Endothelial cell (in vitro differentiated cells): ENCODE measurements around the gene SLC12A3. TPM values are rescaled to one million over a fixed set of nuclear protein-coding genes. Genes with fewer than 3 reads are reported as not detected.

Source experiments
- DNase-seq: peaks from one replicate; pipeline ENCODE4 v3.0.0; 2021; ENCODE audit warnings: low spot score
- H3K27ac Mint-ChIP-seq: one replicate; pipeline ENCODE4 v1.8.0; 2021; ENCODE audit warnings: mixed read lengths, inconsistent platforms; ENCODE audit not compliant: unreplicated experiment
- H3K27me3 Mint-ChIP-seq: one replicate; pipeline ENCODE4 v1.8.0; 2021; ENCODE audit warnings: mild to moderate bottlenecking, moderate library complexity, mixed read lengths, inconsistent platforms; ENCODE audit not compliant: unreplicated experiment
- H3K36me3 Mint-ChIP-seq: one replicate; pipeline ENCODE4 v1.8.0; 2021; ENCODE audit warnings: mild to moderate bottlenecking, low read depth, mixed read lengths, inconsistent platforms; ENCODE audit not compliant: unreplicated experiment
- H3K4me1 Mint-ChIP-seq: one replicate; pipeline ENCODE4 v1.8.0; 2021; ENCODE audit warnings: mild to moderate bottlenecking, mixed read lengths, inconsistent platforms; ENCODE audit not compliant: unreplicated experiment
- H3K4me3 Mint-ChIP-seq: one replicate; pipeline ENCODE4 v1.8.0; 2021; ENCODE audit warnings: mild to moderate bottlenecking, mixed read lengths, inconsistent platforms; ENCODE audit not compliant: unreplicated experiment
- H3K9me3 Mint-ChIP-seq: one replicate; pipeline ENCODE4 v1.8.0; 2021; ENCODE audit warnings: mixed read lengths, inconsistent platforms; ENCODE audit not compliant: unreplicated experiment
- total RNA-seq: library from RNA; stranded (reverse); fragmentation: NEBNext Ultra II Directional; extraction: Animal tissue kit (Norgen Biotek cat#: 25700); gene quantifications from one replicate; pipeline ENCODE4 v1.2.1, GENCODE V29; 2021; ENCODE audit not compliant: unreplicated experiment
- TF ChIP-seq, protein P1 (sequence below): fragments of 200-600 bp; sonication (generic); IDR thresholded peaks from one replicate; pipeline ENCODE4 v1.5.0; 2021; ENCODE audit warnings: antibody characterized with exemption; ENCODE audit not compliant: unreplicated experiment

Gene SLC12A3
- total RNA-seq, 1 donor from 2014 or later: not detected

DNA sequence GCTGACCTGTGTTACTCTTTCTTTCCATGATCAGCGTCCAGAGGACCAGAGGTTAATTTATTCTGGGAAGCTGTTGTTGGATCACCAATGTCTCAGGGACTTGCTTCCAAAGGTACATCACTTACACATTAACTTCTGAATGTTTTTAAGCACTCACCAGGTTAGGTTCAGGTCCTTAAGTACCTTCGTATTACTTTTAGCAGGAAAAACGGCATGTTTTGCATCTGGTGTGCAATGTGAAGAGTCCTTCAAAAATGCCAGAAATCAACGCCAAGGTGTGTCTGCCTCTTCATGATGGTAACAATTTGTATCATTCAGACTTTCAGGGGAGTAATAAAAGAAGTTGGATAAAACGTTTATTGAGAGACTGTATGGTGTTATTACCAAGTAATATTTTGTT is 70.2 kb downstream of the SLC12A3 start:
- H3K4me1 Mint-ChIP-seq: peaks cover 26% of the 10 kb centered on the region

GRCh38 chr16:56936491-56936890 is 71.5 kb downstream of the SLC12A3 start:
- peaks cover 24% of the 10 kb centered on the region for H3K4me1 Mint-ChIP-seq
- peaks cover 45% of the 10 kb centered on the region for H3K36me3 Mint-ChIP-seq
- H3K27me3 Mint-ChIP-seq: peaks cover 10% of the 10 kb centered on the region
- no peak overlapping the region for H3K4me3 Mint-ChIP-seq
- DNase-seq: no peak
- H3K9me3 Mint-ChIP-seq: no peaks in the 10 kb centered on the region
- TF ChIP-seq, protein P1, sequence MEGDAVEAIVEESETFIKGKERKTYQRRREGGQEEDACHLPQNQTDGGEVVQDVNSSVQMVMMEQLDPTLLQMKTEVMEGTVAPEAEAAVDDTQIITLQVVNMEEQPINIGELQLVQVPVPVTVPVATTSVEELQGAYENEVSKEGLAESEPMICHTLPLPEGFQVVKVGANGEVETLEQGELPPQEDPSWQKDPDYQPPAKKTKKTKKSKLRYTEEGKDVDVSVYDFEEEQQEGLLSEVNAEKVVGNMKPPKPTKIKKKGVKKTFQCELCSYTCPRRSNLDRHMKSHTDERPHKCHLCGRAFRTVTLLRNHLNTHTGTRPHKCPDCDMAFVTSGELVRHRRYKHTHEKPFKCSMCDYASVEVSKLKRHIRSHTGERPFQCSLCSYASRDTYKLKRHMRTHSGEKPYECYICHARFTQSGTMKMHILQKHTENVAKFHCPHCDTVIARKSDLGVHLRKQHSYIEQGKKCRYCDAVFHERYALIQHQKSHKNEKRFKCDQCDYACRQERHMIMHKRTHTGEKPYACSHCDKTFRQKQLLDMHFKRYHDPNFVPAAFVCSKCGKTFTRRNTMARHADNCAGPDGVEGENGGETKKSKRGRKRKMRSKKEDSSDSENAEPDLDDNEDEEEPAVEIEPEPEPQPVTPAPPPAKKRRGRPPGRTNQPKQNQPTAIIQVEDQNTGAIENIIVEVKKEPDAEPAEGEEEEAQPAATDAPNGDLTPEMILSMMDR: no peak
- no peak overlapping the region for H3K27ac Mint-ChIP-seq

More for the DNA sequence above, 70.2 kb downstream of the SLC12A3 start:
- peaks cover 44% of the 10 kb centered on the region for H3K36me3 Mint-ChIP-seq
- H3K9me3 Mint-ChIP-seq: no peaks in the 10 kb centered on the region
- peak overlapping the region; percentile 4 for H3K4me3 Mint-ChIP-seq
- DNase-seq: no peak
- peak overlapping the region; percentile 18 for H3K27ac Mint-ChIP-seq
- TF ChIP-seq, protein P1: no peak
- H3K27me3 Mint-ChIP-seq: peaks cover 10% of the 10 kb centered on the region

GRCh38 chr16:56936950-56937349 is 71.9 kb downstream of the SLC12A3 start:
- Mint-ChIP-seq H3K27ac (no peak overlapping the region), H3K36me3 (peaks cover 48% of the 10 kb centered on the region), H3K9me3 (no peaks in the 10 kb centered on the region), H3K27me3 (peaks cover 10% of the 10 kb centered on the region), H3K4me3 (no peak overlapping the region), H3K4me1 (peaks cover 24% of the 10 kb centered on the region)
- no peak for DNase-seq
- TF ChIP-seq, protein P1: no peak

- Mint-ChIP-seq H3K36me3 (peaks cover 51% of the 10 kb centered on the region), H3K9me3 (no peaks in the 10 kb centered on the region), H3K27me3 (no peaks in the 10 kb centered on the region), H3K4me3 (no peak overlapping the region), H3K4me1 (peaks cover 19% of the 10 kb centered on the region), H3K27ac (peak overlapping the region; percentile 52)
- TF ChIP-seq, protein P1: no peak
- no peak for DNase-seq
These were observed 73.9 kb downstream of the SLC12A3 start for GRCh38 chr16:56938664-56939513.

DNA sequence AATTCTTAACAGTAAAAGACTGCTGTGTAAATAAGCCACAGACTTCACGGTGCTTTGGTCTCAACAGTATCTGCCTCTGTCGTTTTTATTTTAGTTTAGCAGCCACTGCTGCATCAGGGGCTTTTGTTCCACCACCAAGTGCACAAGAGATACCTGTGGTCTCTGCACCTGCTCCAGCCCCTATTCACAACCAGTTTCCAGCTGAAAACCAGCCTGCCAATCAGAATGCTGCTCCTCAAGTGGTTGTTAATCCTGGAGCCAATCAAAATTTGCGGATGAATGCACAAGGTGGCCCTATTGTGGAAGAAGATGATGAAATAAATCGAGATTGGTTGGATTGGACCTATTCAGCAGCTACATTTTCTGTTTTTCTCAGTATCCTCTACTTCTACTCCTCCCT is 74.8 kb downstream of the SLC12A3 start:
- TF ChIP-seq, protein P1: no peak
- H3K4me1 Mint-ChIP-seq: peaks cover 12% of the 10 kb centered on the region
- H3K27me3 Mint-ChIP-seq: no peaks in the 10 kb centered on the region
- H3K27ac Mint-ChIP-seq: no peak overlapping the region
- H3K36me3 Mint-ChIP-seq: peaks cover 53% of the 10 kb centered on the region
- no peak for DNase-seq
- no peaks in the 10 kb centered on the region for H3K9me3 Mint-ChIP-seq
- no peak overlapping the region for H3K4me3 Mint-ChIP-seq
